ENCODE measurements around the gene KMO.

Gene KMO

GRCh38 chr1:241521718-241522117 is 10.5 kb upstream of the KMO start:
- no peak overlapping the region for H3K4me3 ChIP-seq (replicated peaks; ENCODE audit: low read depth, low read length)
- TF ChIP-seq CTCF (IDR thresholded peaks at IDR 0.05; ENCODE audit: low read depth, low read length, missing control alignments): no peak
- DNase-seq (ENCODE audit: extremely low read depth, low read depth): no peak

GRCh38 chr1:241525026-241525425 is 7.2 kb upstream of the KMO start:
- no peak overlapping the region for H3K4me3 ChIP-seq (replicated peaks; ENCODE audit: low read depth, low read length)
- no peak for TF ChIP-seq CTCF (IDR thresholded peaks at IDR 0.05; ENCODE audit: low read depth, low read length, missing control alignments)
- no peak for DNase-seq (ENCODE audit: extremely low read depth, low read depth)

GRCh38 chr1:241527146-241527545 is 5.0 kb upstream of the KMO start:
- TF ChIP-seq CTCF (IDR thresholded peaks at IDR 0.05; ENCODE audit: low read depth, low read length, missing control alignments): no peak
- DNase-seq (ENCODE audit: extremely low read depth, low read depth): no peak
- H3K4me3 ChIP-seq (replicated peaks; ENCODE audit: low read depth, low read length): no peak overlapping the region

GRCh38 chr1:241531195-241532161 is 700 bp upstream of the KMO start:
- peak overlapping the region; percentile 27 for H3K4me3 ChIP-seq (replicated peaks; ENCODE audit: low read depth, low read length)
- TF ChIP-seq CTCF (IDR thresholded peaks at IDR 0.05; ENCODE audit: low read depth, low read length, missing control alignments): peak; percentile 27
- peak; percentile 57 for DNase-seq (ENCODE audit: extremely low read depth, low read depth)

GRCh38 chr1:241532864-241533263 is 686 bp downstream of the KMO start:
- no peak overlapping the region for H3K4me3 ChIP-seq (replicated peaks; ENCODE audit: low read depth, low read length)
- no peak for DNase-seq (ENCODE audit: extremely low read depth, low read depth)
- TF ChIP-seq CTCF (IDR thresholded peaks at IDR 0.05; ENCODE audit: low read depth, low read length, missing control alignments): no peak

GRCh38 chr1:241533326-241534115 is 1.3 kb downstream of the KMO start:
- DNase-seq (ENCODE audit: extremely low read depth, low read depth): no peak
- H3K4me3 ChIP-seq (replicated peaks; ENCODE audit: low read depth, low read length): no peak overlapping the region
- no peak for TF ChIP-seq CTCF (IDR thresholded peaks at IDR 0.05; ENCODE audit: low read depth, low read length, missing control alignments)
